Subcutaneous adipose tissue (tissue), 4 donors: Measurements from ENCODE around the gene APP. TPM values are rescaled to one million over a fixed set of nuclear protein-coding genes. Genes with fewer than 3 reads are reported as not detected.

Source experiments
- total RNA-seq, 4 donors: library from RNA; depleted of rRNA; stranded (reverse); fragments of >200 nt; gene quantifications; one replicate each; pipeline ENCODE4 v1.1.0, GENCODE V29; 2016
- TF ChIP-seq, protein P1 (sequence below): fragments of 450-650 bp; IDR thresholded peaks from one replicate; pipeline ENCODE4 v1.5.1; 2016; ENCODE audit warnings: low read depth, mild to moderate bottlenecking, control low read depth, antibody characterized with exemption, moderate library complexity

The APP gene
- total RNA-seq, 4 donors from 2014 or later = 210 to 257 (median 218) TPM

GRCh38 chr21:26148071-26148839 lies 22.3 kb downstream of the APP start:
- TF ChIP-seq, protein P1, sequence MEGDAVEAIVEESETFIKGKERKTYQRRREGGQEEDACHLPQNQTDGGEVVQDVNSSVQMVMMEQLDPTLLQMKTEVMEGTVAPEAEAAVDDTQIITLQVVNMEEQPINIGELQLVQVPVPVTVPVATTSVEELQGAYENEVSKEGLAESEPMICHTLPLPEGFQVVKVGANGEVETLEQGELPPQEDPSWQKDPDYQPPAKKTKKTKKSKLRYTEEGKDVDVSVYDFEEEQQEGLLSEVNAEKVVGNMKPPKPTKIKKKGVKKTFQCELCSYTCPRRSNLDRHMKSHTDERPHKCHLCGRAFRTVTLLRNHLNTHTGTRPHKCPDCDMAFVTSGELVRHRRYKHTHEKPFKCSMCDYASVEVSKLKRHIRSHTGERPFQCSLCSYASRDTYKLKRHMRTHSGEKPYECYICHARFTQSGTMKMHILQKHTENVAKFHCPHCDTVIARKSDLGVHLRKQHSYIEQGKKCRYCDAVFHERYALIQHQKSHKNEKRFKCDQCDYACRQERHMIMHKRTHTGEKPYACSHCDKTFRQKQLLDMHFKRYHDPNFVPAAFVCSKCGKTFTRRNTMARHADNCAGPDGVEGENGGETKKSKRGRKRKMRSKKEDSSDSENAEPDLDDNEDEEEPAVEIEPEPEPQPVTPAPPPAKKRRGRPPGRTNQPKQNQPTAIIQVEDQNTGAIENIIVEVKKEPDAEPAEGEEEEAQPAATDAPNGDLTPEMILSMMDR = no peak

- TF ChIP-seq, protein P1 = no peak
Measured at GRCh38 chr21:26147535-26147934, 23.0 kb downstream of the APP start.

DNA sequence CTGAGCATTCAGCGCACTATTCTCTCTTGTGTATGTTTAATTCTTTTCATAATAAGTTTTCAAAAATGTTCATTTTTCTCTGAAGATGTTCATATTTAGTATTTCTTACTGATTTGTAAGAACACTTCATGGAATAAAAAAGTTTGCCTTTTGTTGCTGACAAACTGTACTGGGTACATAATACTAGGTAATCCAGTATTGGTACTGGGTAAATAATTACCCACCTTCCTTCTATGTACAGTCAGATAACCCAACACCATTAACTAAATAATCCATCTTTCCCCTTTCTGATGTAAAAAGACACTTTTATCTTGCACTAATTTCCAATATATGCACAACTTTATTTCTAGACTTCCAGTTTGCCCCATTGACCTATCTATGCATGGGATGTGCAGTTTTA lies 23.9 kb downstream of the APP start:
- TF ChIP-seq, protein P1 = no peak

- TF ChIP-seq, protein P1 = no peak
Measured at GRCh38 chr21:26144031-26144430, 26.5 kb downstream of the APP start.

DNA sequence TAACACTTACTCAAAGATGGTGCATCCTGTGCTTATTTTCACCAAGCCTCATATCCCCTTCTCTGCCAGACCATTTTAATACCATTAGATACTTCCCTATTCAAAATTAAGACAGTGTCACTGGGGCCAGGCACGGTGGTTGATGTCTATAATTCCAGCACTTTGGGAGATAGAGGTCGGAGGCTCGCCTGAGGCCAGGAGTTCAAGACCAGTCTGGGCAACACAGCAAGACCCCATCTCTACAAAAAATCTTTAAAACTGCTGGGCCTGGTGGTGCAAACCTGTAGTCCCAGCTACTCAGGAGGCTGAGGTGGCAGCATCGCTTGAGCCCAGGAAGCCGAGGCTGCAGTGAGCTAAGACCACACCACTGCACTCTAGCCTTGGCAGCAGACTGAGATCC lies 28.2 kb downstream of the APP start:
- TF ChIP-seq, protein P1 = no peak

- TF ChIP-seq, protein P1 = no peak
Measured at GRCh38 chr21:26140926-26141325, 29.6 kb downstream of the APP start.

DNA sequence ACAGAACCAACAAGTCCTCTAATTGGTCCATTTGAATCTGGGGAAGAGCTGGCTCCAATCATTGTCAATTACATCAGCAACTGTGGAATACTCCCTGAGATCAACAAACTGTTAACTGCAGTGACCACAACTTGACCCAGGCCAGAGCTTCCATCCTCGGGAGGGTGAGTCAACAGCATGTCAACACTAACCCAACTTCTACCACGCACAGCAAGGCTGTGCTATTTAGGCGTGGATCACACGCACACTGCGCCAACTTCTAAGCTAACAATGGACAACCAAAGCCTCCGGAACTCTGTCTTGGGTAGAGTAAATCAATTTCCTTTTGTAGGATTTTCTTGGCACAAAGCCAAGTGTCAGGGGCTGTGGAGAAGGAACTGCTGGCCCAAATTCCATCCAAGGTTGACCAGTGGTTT lies 30.4 kb downstream of the APP start:
- TF ChIP-seq, protein P1 = no peak
